Fibroblast of upper back skin (primary cell): Measurements from ENCODE around the gene SPPL2C.
"Not testable (repeated sequence)": the region's sequence is repeated elsewhere in the genome, so short reads cannot be mapped to it uniquely, and the experiment has no call there.

ENCODE experiments used
- DNase-seq: peaks from one replicate; pipeline ENCODE4 v3.0.0-alpha.2; 2013

The SPPL2C gene

GRCh38 chr17:45851464-45851863 is 6.8 kb downstream of the SPPL2C start:
- no peak for DNase-seq

- DNase-seq: no peak
Observed at GRCh38 chr17:45851873-45852272, 7.2 kb downstream of the SPPL2C start.

DNA sequence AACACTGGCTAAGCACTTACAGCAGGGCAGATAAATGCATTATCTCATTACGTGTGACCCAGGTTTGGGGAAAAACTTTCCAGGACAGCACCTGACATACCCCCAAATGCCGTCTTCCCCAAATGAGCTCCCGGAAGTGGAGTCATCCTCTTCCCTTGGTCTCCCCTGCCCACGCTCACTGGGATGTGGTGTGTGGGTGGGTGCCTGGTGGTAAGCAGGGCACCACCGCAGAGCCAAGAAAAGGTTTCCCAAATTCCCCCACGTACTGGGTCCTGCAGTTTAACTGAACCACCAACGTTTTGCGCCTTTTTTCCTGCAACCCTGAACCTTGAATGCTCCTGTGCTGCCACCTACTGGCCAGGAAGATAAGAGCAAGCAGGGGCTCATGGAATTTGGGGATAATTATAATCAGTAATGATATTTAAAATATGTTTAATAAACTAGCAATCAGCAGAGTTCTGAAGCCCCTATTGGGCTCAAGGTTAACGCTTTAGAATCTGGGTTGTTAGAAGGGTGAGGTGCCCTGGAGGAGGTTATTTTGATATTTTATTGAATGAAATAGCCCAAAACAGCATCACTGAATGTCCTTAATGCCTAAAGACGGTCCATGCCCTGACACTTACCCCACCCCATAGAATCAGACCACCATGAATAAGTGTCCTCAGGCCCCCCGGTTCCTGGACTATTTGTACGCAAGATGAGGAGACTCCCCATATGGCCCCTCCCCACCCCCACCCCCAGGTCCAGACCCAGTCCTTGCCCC is 8.0 kb downstream of the SPPL2C start:
- DNase-seq: peak; percentile 51

DNA sequence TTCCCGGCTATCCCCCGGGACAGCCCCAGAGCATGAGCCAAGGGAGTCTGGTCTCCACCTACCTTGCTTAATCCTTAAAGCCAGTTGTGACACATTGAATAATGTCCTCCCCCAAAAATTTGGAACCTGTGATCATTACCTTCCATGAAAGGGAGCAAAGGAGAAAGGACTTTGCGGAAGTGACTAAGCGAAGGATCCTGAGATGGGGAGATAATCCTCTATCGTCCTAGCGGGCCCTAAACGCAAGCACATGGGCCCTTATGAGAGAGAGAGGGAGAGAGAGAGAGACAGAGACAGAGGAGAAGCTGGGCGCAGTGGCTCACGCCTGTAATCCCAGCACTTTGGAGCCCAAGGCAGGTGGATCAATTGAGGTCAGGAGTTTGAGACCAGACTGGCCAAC is 9.5 kb downstream of the SPPL2C start:
- no peak for DNase-seq

- no peak for DNase-seq
Observed at GRCh38 chr17:45855691-45856336, 11.1 kb downstream of the SPPL2C start.

DNA sequence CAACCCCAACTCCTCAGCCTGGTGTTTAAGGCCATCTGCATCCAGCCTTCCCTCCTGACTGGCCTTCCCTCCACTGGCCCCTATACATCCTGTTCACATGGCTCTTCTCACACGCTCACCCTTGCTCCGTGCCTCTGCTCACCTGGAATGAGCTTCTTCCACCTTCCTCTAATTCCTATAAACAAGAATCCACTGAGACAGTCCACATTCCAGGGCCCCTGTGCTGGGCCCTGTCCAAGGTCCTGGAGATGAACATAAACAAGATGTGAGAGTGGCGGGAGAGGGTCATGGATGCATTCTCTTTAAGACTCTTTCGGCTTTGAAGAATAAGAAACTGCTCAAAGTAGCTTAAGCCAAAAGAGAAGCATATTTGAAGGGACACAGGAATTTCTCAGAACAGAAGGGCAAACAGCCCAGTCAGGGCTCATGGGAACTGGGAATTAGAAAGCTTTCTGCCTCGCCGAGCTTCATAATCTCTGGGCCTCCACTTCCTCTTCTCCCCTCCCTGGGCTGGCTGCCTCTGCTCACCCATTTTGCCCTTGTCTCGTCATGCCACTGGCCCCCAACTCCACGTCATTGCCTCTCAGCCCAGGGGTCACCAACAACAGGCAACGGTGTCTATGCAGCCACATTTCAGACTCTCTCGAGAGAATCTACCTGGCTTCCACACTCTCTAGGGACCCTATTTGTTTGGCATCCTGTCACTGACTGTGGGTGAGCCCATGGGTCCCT is 13.5 kb downstream of the SPPL2C start:
- peak; percentile 34 for DNase-seq

DNA sequence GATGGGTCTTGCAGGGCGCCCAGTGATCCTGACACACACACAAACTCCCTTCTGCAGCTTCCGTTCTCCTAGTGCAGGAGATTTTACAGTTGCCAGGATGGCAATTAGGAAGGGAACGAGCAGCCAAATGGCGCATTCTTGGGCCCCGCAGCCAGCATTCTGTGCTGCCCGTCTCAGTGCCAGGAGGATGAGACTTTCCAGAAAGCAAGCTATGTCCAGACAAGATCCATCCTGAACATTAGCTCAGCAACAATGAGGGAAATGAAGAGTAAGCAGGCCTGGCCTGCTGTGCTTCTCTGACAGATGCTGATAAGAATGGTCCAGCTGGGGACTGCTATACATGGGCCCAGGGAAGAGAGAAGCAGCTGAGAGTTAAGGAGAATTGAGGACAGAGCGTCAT is 16.5 kb downstream of the SPPL2C start:
- DNase-seq: no peak

DNA sequence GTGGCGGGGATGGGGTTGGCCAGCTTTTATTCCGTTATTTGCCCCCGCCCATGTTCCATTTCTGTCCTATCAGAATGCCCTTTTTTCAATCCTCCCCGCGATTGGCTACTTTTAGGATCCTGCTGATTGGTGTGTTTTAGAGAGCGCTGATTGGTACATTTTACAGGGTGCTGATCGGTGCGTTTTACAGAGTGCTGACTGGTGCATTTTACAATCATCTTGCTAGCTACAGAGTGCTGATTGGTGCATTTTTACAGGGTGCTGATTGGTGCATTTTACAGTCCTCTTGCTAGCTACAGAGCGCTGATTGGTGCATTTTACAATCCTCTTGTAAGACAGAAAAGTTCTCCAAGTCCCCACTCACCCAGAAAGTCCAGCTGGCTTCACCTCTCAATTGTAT is 17.4 kb downstream of the SPPL2C start:
- DNase-seq: not testable (repeated sequence)

GRCh38 chr17:45863857-45864654 is 19.4 kb downstream of the SPPL2C start:
- no peak for DNase-seq

GRCh38 chr17:45867171-45867570 is 22.5 kb downstream of the SPPL2C start:
- DNase-seq: no peak

GRCh38 chr17:45867702-45868101 is 23.0 kb downstream of the SPPL2C start:
- DNase-seq: no peak

DNA sequence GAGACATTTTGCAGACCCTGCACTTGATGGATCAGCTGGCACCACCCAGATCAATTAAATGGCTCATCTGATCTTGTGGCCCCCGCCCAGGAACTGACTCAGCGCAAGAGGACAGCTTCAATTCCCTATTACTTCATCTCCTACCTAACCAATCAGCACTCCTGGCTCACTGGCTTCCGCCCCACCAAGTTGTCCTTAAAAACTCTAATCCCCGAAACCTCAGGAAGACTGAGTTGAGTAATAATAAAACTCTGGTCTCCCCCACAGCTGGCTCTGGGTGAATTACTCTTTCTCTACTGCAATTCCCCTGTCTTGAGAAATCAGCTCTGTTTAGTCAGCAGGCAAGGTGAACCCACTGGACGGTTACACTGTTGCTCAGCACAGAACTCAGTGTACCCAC is 23.6 kb downstream of the SPPL2C start:
- peak; percentile 4 for DNase-seq

DNA sequence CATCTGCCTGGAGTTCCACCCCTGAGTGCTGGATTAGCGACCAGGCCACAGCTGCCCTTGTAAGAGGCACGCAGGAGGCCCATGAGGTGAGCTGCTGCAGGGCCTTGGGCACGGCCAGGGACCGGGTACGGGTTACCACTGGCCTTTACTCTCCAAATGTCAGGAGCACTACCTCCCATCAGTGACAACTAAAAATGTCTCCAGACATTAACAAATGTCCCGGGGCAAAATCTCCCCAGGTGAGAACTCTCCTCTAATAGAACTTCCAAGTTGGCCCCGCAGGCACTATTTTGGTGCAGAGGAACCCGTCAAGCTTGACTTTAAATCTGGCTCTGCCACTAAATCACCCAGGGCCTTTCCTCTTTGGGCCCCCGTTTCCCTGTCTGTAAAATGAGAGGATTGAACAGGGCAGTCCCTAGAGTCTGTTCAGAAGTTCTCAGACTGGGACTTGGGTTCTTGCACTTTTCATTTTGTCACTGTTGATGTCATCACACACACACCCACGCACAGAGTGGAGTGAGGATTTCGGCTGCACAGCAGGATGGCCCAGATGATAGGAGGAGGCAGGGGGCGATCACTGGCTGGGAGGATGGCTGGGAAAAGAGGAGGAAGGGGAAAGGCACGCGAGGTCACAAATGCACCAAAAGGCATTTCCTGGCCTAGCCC is 25.1 kb downstream of the SPPL2C start:
- DNase-seq: no peak

DNA sequence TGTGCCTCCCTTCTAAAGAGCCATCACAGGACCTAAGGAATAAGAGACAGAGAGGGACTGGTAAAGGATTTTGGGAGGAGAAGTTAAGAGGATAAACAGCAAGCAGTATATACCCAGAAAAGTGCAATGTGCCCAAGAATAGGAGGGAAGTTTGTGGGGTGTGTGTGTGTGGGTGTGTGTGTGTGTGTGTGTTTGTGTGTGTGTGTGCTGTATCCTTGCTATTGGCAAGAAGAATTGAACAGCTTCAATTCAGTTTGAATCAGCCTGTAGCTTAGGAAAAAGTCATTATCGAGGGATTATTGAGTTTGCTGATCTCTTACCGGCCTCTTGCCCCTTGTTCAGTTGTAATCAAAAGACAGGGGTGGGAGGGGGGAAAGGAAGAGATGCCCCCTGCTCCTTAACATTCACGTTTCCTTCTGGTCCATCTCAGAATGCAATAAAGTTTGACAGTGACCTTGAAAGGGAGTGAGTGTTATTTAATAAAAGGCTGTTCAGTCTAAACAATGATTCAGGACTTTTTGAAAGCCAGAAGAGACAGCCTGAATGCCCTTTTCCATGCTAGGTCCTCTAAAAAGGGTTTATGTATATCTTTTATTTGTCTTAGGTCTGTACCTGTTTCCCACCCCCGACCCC is 25.8 kb downstream of the SPPL2C start:
- DNase-seq: no peak

DNA sequence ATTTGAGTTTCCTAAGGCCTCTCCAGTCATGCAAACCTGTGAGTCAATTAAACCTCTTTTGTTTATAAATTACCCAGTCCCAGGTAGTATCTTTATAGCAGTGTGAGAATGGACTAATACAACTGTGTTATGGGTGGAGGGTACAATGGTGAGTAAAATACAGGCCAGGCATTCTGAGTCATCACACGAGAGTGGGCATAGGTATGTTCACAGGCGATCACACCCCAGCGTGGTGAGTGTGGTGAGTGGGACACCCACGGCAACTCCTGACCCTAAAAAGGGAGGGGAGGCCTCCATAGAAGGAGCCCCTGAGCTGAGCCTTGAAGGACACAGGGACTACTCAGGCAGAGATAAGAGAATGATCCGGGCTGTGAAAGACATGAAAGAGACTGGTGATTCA is 27.0 kb downstream of the SPPL2C start:
- no peak for DNase-seq

GRCh38 chr17:45873728-45874127 is 29.0 kb downstream of the SPPL2C start:
- DNase-seq: no peak

- no peak for DNase-seq
Observed at GRCh38 chr17:45874151-45874550, 29.5 kb downstream of the SPPL2C start.

GRCh38 chr17:45876539-45876938 is 31.9 kb downstream of the SPPL2C start:
- no peak for DNase-seq

DNA sequence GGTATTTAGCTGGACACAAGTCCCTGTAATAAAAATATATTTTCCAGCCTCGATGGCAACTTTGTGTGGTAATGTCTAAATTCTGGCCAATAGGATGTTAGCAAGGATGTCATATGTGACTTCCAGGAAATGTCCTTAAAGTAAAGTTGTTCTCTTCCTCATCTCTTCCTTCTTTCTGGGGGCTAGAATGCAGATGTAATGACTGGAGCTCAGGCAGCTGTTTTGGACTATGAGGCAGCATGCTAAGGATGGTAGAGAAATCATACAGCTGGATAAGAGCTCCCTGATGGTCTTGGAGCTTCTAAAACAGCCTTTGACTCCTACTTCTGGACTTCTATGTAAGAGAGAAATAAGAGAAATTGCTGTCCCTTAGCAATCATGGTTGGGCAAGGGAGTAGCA is 32.8 kb downstream of the SPPL2C start:
- no peak for DNase-seq

DNA sequence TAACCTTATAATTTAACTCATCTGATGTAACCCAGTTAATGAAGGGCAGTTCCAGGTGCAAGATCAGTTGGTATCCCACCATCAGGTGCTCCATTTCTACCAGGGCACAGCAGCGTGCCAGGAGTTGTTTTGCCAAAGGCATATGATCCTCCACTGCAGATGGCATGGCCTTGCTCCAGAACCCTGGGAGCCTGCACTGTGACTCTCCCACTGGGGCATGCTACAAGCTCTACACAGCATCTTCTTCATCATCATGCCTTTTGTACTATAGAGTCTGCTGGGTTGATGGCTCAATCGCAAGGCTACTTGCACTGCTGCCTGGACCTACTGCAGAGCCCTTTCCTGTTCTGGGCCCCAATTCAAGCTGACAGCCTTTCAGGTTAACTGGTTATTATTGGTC is 38.4 kb downstream of the SPPL2C start:
- no peak for DNase-seq

GRCh38 chr17:45886852-45887251 is 42.2 kb downstream of the SPPL2C start:
- no peak for DNase-seq

DNA sequence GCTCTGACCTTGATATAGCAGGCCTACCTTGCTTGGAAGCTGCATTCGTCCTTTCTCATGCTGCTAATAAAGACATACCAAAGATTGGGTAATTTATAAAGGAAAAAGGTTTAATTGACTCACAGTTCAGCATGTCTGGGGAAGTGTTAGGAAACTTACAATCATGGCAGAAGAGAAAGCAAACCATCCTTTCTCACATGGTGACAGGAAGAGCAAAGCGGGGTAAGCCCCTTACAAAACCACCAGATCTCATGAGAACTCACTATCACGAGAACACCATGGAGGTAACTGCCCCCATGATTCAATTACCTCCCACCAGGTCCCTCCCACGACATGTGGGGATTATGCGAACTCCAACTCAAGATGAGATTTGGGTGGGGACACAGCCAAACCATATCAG is 43.7 kb downstream of the SPPL2C start:
- no peak for DNase-seq
